ENCODE measurements around the gene ABCB8.

The ABCB8 gene

GRCh38 chr7:151007469-151007898, 20.8 kb upstream of the ABCB8 start:
- DNase-seq (ENCODE audit: low read depth in 1 of 2, low spot score in 1 of 2) = no peak
- H3K27ac ChIP-seq (replicated peaks) = no peak overlapping the region
- peaks cover 2% of the 10 kb centered on the region for H3K27me3 ChIP-seq (ENCODE audit: insufficient read depth, poor library complexity, severe bottlenecking)
- TF ChIP-seq GABPA (IDR thresholded peaks at IDR 0.05; ENCODE audit: low read depth) (no peak), CTCF (IDR thresholded peaks at IDR 0.05; ENCODE audit: insufficient read depth, low read length) (no peak), POLR2AphosphoS5 (IDR thresholded peaks at IDR 0.05; ENCODE audit: low read depth) (no peak), SPI1 (IDR thresholded peaks at IDR 0.05; ENCODE audit: borderline replicate concordance, low read depth) (no peak), REST (IDR thresholded peaks at IDR 0.05; ENCODE audit: insufficient replicate concordance, low read depth) (no peak)
- no peak overlapping the region for H3K4me3 ChIP-seq (replicated peaks; ENCODE audit: insufficient read depth, low read length)

- H3K27ac ChIP-seq (replicated peaks) = no peak overlapping the region
- peaks cover 6% of the 10 kb centered on the region for H3K27me3 ChIP-seq (ENCODE audit: insufficient read depth, poor library complexity, severe bottlenecking)
- H3K4me3 ChIP-seq (replicated peaks; ENCODE audit: insufficient read depth, low read length) = no peak overlapping the region
- no peak for TF ChIP-seq POLR2AphosphoS5 (IDR thresholded peaks at IDR 0.05; ENCODE audit: low read depth)
- TF ChIP-seq REST (IDR thresholded peaks at IDR 0.05; ENCODE audit: insufficient replicate concordance, low read depth) = no peak
- TF ChIP-seq GABPA (IDR thresholded peaks at IDR 0.05; ENCODE audit: low read depth) = no peak
- no peak for TF ChIP-seq SPI1 (IDR thresholded peaks at IDR 0.05; ENCODE audit: borderline replicate concordance, low read depth)
- no peak for TF ChIP-seq CTCF (IDR thresholded peaks at IDR 0.05; ENCODE audit: insufficient read depth, low read length)
- DNase-seq (ENCODE audit: low read depth in 1 of 2, low spot score in 1 of 2) = no peak
Measured at GRCh38 chr7:151008143-151008510, 20.1 kb upstream of the ABCB8 start.

GRCh38 chr7:151008511-151009323, 19.5 kb upstream of the ABCB8 start:
- peaks cover 6% of the 10 kb centered on the region for H3K27me3 ChIP-seq (ENCODE audit: insufficient read depth, poor library complexity, severe bottlenecking)

More at GRCh38 chr7:151008511-151009323, 19.5 kb upstream of the ABCB8 start:
- no peak overlapping the region for H3K4me3 ChIP-seq (replicated peaks; ENCODE audit: insufficient read depth, low read length)
- TF ChIP-seq REST (IDR thresholded peaks at IDR 0.05; ENCODE audit: insufficient replicate concordance, low read depth) (no peak), POLR2AphosphoS5 (IDR thresholded peaks at IDR 0.05; ENCODE audit: low read depth) (no peak), SPI1 (IDR thresholded peaks at IDR 0.05; ENCODE audit: borderline replicate concordance, low read depth) (no peak), CTCF (IDR thresholded peaks at IDR 0.05; ENCODE audit: insufficient read depth, low read length) (no peak), GABPA (IDR thresholded peaks at IDR 0.05; ENCODE audit: low read depth) (no peak)
- DNase-seq (ENCODE audit: low read depth in 1 of 2, low spot score in 1 of 2) = no peak
- no peak overlapping the region for H3K27ac ChIP-seq (replicated peaks)
